ENCODE measurements around the gene MSH5.
"Not testable (repeated sequence)": the region's sequence is repeated elsewhere in the genome, so short reads cannot be mapped to it uniquely, and the experiment has no call there.

Gene MSH5

DNA sequence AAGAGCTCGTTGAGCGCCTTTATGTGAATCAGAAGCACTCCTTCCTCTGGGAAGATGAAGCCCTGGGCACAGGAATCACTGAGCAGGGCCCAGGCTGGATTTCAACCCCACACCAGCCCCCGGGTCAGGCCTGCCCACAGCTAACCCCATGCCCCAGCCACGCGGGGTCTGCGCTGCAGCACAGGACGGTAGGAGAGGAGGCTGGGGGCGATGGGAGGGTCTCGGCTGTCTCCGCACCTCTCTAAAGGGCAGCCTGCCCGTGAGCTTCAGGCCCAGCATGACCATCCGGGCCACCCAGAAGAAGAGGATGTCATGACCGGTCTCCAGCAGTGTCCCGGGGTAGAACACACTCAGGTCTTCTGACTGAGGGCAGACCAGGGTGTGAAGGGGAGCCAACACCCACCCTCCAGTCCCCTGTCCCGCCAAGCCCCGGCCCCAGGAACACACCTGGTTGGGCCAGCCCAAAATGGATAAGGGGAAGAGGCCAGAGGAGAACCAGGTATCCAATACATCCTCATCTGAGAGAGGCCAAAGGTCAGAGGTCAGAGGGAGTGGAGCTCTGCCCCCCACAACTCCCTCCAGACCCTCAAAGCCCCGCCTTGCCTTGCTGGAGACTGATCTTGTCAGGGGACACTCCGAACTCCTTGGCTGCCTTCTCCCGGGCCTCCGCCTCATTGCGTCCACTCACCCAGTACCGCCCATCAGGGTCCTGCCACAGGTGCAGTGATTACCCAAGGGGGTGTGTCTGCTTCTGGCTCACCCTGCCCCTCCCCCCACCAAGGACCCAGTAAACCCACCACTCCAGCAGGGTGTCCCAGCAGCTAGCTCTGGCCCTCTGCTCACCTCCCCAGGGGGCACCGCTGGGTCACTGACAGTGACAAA is 41.7 kb downstream of the MSH5 start:
- DNase-seq = no peak

DNA sequence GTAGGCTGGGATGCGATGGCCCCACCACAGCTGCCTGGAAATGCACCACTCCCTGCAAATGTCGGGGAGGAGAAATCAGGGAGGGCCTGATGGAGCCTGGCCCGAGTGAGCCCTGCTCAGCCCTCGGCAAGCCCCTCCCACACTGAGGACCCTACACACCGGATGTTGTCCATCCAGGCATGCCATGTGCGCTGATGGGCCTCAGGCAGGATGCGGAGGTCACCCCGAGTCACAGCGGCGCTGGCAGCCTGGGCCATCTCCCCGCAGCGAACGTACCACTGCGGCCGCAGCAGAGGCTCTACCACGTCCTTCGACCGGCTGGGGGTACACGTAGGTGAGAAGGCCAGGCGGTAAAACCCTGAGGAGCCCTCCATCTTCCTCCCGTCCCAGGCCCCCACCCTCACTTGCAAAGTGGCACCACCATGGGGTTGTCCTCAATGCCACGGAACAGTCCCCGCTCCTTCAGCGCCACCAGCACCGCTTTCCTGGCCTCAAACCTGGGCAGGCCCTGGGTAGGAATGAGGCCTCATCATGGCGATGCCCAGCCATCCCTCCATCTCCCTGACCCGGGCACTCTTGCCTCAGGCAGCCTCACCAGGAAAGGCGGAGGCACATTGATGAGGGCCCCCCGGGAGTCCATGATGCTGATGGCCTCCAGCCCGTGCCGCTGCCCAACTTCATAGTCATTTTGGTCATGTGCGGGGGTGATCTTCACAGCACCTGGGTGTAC is 42.5 kb downstream of the MSH5 start:
- no peak for DNase-seq

DNA sequence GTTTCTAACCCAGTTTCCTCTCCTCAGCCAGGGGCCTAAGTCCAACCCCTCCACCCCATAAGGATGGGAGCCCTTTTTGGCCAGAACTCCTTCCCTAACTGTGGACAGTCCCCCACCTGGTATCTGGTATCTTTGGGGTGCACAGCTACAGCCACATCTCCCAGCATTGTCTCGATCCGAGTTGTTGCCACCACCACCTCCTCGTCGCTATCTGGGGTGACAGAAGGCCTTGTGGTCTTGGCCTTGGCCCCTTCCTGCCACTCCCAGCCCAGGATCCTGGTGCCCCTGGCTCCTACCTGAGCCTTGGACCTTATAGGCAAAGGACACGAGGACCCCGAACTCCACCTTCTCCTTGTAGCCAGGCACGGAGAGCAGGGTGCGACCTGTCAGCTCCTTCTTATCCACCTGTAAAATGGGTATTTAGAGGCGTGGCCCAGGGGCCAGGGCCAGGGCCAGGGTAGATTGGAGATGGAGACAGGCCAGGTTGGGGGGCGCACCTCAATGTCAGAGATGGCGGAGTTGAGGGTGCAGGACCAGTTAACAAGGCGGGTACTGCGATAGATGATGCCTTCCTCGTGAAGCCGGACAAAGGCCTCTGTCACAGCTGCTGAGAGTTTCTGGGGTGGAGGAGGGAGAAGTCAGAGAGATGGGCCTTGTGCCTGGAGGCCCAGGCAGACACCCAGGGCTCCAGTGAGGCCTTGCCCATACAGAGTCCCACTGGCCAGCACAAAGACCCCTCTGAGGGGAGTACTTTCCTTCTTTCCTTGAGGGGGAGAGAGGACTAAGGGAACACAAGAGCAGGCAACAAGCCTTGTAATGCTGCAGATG is 44.5 kb downstream of the MSH5 start:
- peak; percentile 4 for DNase-seq

DNA sequence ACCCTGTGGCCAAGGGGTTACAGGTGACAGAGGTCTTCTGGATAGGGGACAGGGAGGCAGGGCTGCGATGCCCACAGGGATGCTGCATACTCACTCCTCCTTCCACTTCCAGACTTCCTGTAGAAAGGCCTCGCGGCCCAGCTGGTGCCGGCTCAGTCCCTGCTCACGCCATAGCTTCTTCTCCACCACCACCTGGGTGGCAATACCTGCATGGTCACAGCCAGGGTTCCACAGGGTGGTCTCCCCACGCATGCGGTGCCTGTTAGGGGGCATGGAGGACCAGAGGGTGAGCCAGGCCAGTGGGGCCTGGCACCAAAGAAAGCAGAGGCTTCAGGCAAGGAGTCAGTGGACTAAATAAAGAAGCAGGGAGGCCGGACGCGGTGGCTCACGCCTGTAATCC is 45.7 kb downstream of the MSH5 start:
- DNase-seq = no peak

DNA sequence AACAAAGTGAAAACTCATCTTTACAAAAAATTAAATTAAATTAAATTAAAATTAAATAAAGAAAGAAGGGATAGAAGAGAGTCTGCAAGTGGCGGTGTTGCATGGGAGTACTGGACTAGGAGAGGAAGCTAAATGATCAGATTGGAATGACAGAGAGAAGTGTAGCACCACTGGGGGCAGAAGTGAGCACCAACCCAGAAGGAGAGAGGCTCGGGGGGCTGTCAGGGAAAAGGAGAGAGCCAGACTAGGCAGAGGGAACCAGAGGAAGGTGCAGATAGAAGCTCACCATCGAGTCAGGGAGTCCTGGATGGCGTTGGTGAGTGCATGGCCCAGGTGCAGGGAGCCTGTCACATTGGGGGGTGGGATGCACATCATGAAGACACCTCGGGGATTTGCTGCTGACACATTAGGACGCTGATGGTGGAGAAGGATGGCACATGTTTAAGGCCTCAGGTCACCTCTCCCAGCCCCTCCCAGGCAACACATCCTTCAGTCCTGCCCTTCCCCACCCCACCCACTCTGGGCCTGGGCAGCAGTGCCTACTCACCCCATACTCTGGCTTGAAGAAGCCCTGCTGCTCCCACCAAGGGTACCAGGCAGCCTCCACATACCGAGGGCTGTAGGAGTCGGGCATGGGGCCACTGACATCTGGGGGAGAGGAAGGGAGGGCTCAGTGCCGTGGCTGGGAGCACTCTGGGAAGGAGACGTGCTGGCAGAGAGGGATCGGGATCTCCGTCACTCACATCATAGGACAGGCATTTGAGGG is 51.7 kb downstream of the MSH5 start:
- no peak for DNase-seq

DNA sequence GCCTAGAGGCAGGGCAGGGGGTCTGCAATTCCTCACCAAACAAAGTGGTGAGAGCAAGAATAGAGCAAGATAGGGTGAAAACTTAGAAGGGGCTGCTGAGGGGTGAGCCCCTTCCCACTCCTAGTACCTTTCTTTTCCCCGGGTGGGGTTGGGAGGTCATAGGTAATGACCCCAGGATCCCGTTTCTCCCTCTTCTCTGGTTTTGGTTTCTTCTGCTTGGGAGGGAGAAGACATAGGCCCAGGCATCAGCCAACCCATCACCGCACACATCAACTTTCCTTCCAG is 52.2 kb downstream of the MSH5 start:
- DNase-seq = no peak

DNA sequence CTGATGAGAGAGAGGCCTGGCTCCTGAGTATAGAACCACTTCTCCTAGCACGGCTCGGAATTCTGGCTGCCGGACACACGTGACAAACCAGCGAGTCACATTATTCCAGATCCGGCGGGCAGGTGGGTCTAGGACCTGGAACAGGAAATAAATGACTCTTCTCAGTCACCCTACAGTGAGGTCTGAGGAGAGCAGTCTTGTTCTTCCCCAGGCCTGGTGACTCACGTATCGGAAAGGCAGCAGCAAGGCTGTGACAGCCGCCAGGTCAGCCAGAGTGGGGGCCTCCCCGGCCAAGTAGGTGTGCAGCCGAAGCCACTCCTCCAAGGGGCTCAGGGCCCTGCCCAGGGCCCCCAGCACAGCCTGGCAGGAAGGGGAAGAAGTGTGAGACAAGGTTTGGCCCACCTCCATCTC is 53.0 kb downstream of the MSH5 start:
- DNase-seq = no peak

DNA sequence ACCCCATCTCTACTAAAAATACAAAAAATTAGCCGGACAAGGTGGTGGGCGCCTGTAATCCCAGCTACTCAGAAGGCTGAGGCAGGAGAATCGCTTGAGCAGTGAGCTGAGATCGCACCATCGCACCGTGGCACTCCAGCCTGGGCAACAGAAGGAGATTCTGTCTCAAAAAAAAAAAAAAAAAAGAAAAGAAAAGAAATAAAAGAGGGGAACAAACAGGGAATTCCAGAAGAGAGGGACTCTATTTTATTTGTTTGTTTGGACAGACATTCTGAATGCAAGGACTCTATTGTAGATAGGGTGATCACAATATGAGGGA is 54.1 kb downstream of the MSH5 start:
- not testable (repeated sequence) for DNase-seq

DNA sequence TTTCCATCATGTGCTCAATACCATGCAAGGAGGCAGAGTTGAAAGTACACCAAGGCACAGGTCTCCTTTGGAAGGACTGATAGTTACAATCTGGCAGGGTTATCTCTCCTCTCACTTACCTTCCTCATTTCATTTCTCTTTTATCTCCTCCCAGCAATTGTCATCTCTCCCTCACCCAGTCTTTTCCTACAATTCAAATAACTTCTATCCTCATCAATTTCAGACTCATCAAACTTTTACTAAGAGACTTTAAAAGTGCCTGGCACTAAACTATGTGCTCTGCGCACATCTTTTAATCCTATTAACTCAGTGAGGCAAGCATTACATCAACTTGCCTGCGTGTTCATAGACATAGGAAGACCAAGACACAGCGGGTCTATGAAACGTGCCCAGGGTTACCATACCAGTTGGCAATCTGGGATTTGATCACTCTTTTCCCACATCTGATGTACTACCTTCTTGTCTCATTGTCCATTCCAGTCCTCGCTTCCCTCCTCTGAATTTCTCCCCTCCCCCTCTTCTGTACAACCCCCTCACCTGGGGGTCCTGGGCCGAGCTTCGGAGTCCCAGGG is 54.6 kb downstream of the MSH5 start:
- no peak for DNase-seq

DNA sequence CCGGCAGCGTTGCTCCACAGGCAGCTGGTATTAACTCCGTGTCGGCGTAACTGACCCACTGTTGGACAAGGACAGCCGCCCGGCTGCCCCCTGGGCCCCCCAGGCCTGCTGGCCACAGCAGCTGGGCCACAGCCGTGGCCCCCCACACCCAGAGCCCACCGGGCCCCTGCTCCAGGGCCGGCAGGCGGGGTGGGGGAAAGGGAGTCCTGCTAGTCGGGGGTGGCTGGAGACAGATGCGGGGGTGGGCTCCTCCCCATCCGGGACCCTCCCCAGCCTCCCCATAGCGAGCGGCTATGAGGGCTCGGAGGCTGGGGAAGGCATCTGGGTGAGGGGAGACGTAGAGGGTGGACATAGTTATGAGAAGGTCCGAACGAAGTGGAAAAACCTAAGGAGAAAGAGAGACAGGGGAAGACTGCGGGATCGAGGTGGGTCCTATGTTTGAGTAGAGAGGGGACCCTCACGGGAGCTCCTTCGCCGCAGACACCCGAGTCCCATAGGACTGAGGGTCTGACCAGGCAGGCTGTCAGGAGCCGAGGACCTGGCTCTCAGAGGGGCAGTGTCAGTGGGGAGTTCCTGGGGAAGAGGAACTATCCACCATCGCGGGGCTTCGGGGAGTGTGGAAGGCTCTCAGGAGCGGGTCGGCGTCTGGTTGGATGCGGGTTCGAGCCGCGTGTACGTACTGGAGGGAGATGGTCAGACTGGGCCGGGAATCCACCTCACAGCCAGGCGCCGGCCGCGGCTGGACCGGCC is 55.2 kb downstream of the MSH5 start:
- no peak for DNase-seq

DNA sequence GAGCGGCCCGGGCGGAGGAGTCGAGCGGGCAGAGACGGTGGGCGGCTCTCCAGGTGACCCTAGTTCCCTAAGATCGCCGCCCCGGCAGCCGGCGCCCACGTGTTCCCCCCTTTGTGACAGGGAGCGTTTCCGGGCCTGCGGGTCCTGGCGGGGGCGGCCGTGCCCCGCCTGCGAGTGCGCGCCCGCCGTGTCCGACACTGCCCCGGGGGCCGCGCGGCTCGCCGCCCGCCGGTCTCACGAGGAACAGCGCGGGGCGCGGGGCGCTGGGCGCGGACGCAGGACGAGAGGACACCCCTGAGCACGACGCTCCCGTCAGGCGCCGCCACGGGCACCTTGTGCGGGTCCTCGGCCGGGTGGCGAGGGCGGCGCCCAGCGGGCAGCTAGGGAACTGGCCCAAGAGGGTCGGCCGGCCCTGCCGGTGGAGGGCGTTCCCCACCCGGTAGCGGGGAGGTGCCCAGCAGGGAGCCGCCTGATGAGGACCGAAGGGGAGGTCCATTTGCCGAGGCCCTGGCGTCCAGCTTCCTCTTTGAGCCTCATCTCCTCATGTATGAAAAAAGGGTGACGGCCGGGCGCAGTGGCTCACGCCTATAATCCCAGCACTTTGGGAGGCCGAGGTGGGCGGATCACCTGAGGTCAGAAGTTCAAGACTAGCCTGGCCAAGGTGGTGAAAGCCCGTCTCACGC is 56.0 kb downstream of the MSH5 start, which contains the start of gene VARS1:
Gene VARS1, minus strand, starts transcription at position 137 of the 683 bp plus-strand sequence. CDS start 535 bp downstream, outside the sequence.
- peak; percentile 90 for DNase-seq

DNA sequence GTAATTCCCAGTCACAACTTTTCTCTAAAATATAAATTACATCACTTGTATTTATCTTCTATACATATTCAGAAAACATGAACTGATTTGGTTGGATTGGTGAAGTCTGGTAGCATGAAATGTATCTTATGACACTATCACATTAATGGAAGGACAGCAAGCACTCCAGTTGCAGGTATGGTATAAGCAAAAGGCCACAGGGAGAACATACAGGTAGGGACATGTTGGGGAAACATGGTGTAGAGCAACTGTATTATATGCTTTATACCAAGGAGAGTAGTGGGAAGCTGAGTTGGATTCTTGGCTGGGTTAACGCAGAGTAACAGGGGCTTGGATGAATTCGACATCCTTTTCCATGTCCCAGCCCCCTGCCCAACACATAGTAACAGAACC is 57.2 kb downstream of the MSH5 start:
- DNase-seq = no peak

DNA sequence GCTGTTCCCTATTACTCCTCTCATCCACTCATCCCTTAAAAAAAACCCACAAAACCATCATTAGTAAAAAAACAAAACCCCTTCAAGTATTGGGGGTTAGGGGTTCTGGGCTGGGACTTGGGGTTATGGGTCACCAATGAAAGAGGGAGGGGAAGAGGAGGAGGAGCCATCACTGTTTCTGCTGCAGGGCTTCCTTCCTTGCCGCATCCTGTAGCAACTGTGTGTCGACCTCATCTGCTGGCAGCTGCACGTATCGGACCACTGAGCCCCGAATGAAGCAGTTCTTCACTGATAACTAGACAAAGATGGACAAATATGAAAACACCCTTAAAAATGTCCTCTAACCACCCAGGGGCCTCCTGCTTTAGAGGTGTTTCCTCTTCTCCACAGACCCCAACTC is 57.8 kb downstream of the MSH5 start:
- DNase-seq = no peak

DNA sequence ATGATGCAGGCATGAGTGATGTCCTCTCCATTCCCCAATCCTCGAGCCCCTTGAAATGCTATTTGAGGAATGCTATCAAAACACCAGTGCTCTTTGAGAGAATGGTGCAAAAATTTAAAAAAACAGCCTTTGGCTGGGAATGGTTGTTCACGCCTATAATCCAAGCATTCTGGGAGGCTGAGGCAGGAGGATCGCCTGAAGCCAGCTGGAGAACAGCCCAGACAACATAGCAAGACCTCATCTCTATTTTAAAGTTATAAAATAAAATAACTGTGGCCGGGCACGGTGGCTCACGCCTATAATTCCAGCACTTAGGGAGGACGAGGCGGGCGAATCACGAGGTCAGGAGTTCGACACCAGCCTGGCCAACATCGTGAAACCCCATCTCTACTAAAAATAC is 60.0 kb downstream of the MSH5 start:
- no peak for DNase-seq

DNA sequence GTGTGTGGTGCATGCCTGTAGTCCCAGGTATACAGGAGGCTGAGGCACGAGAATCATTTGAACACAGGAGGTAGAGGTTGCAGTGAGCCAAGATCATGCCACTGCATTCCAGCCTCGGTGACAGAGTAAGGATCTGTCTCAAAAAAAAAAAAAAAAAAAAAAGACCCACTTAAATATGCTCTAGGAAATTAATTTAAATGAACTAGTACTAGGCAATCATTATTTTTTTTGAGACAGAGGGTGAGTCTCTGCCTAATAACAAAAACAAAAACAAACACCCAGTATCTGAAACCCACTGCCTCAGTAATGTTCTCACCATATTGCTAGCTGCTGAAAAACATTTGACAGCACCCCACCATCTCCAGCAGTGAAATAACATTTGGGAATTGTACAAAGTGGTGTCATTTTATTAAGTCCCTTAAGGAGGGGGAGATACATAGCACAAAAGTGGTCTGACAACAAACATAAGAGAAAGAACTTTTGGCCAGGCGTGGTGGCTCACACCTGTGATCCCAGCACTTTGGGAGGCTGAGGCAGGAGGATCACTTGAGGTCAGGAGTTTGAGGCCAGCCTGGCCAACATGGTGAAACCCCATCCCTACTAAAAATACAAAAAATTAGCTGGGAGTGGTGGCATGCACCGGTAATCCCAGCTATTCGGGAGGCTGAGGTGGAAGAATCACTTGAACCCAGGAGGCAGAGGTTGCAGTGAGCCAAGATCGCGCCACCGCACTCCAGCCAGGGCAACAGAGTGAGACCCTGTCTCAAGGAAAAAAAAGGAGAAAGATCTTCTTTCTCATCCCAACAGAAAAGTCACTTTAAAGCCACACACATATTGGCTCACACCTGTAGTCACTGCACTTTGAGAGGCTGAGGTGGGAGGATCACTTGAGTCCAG is 61.5 kb downstream of the MSH5 start:
- not testable (repeated sequence) for DNase-seq

DNA sequence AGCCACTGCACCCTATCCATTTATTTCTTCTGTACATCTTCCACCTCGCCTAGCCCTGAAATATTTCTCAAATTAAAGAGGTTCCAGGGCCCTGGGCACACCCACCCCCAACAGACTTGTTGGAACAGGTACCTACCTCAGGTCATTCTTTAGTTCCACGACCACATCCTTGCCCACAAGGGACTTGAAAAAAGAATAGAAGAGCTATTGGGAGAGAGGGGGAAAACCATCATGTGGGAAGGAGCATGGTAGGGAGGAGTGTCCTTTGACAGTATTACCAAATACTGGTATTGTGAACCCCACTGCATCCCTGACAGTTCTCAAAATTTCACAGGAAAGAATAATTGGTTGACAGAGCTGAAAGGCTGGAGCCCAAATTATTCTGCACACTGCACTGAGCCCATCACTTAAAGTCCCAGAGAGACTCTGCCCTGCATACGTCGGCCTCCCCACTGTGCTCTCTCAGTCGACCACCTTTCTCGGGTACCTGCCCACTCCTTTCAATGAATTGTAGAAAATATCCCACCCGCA is 66.2 kb downstream of the MSH5 start:
- DNase-seq = no peak

DNA sequence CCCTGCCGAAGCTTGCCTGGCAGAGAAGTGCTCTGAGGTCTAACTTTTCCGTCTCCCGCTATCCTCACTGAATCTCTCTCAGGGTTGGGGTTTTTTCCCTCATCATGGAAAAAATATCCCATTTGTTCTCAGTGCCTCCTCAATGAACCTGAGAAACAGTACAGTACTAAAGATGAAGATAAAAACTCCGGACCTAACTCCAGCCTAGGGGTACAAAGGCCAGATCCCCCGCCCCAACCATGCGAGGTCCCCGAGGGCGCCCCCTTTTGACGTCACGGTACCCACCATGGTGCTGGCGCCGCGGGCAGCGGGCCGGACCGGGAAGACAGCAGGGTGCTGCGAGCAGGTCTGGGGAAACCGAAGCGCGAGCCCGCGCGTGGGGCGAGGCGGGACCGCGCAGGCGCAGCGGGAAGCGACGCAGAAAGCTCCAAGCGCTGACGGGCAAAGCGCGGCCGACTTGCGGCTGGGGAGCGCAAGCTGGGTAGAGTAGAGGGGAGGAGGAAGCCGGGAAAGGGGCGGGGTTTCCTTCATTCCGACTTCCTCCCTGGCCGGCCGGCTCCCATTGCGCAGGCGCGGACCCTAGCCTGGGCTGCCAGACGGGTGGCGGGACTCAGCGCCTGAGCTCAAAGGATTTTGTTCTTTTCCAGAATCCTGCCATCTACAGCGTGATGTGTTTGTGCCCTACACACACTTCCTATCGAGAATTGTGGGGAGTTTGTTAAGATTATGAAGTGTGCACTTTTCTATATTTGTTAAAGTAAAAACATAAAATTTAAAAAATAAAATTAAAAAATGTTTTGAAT is 66.9 kb downstream of the MSH5 start, which contains the start of gene LSM2:
Gene LSM2, minus strand, starts transcription at position 497 of the 803 bp plus-strand sequence. Its CDS starts 209 bp downstream, at position 288.
- peak; percentile 98 for DNase-seq

DNA sequence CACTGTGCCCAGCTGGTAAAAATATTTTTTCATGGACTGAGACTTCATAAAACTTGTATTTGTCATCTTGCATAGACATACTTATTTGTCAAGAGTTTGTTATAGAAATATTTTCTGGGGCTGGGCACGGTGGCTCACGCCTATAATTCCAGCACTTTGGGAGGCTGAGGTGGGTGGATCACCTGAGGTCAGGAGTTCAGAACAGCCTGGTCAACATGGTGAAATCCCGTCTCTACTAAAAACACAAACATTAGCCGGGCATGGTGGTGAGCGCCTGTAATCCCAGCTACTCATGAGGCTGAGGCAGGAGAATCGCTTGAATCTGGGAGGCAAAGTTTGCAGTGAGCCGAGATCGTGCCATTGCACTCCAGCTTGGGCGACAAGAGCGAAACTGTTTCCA is 68.8 kb downstream of the MSH5 start:
- not testable (repeated sequence) for DNase-seq

DNA sequence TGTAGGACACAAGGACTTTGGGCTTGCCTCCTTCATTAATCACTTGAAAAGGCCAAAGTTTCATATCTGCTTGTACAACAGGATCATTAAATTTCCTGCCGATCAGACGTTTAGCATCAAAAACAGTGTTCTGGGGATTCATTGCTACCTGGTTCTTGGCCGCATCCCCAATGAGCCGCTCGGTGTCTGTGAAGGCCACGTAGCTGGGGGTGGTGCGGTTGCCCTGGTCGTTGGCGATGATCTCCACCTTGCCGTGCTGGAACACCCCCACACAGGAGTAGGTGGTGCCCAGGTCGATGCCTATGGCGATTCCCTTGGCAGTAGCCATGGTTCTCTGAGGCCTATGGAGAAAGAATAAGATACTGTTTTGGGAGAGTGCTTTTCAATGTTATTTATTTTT is 71.8 kb downstream of the MSH5 start:
- DNase-seq = no peak

Measured in midbrain (tissue), 1 donor.